DND-41 (cell line): ENCODE data around the gene LILRB5.
"Not testable (repeated sequence)": the region's sequence is repeated elsewhere in the genome, so short reads cannot be mapped to it uniquely, and the experiment has no call there.

ENCODE experiments used
- ATAC-seq: fragments of 200-7000 bp; cut with Tn5 transposase; 3 replicates; pipeline ENCODE4 v1.9.1; 2021; ENCODE audit warnings: low read depth; ENCODE audit not compliant: insufficient read depth
- DNase-seq: peaks from one replicate; pipeline ENCODE4 v3.0.0-alpha.2; 2020
- H2AFZ ChIP-seq: 2 replicates; pipeline ENCODE4 v1.6.0; 2012; ENCODE audit warnings: low read depth, low read length
- H3K27ac ChIP-seq: 2 replicates; pipeline ENCODE4 v1.5.1; 2012; ENCODE audit warnings: low read length, inconsistent platforms
- H3K27me3 ChIP-seq: fragments of 200-600 bp; sonication (generic); 2 replicates; pipeline ENCODE4 v1.6.0; 2012; ENCODE audit warnings: low read length, mild to moderate bottlenecking, inconsistent platforms; ENCODE audit not compliant: insufficient read depth, poor library complexity
- H3K36me3 ChIP-seq: 2 replicates; pipeline ENCODE4 v1.5.1; 2012; ENCODE audit warnings: low read length, inconsistent platforms; ENCODE audit not compliant: insufficient read depth
- H3K4me1 ChIP-seq: 2 replicates; pipeline ENCODE4 v1.5.1; 2012; ENCODE audit warnings: mild to moderate bottlenecking, low read length; ENCODE audit not compliant: insufficient read depth
- H3K4me2 ChIP-seq: 2 replicates; pipeline ENCODE4 v1.6.0; 2012; ENCODE audit warnings: mild to moderate bottlenecking, moderate library complexity, low read length, inconsistent platforms; ENCODE audit not compliant: insufficient read depth
- H3K4me3 ChIP-seq, 2 experiments: fragments of 200-600 bp in 1 of 2; shearing (Covaris generic) in 1 of 2; 2 replicates each; pipeline ENCODE4 v1.5.1; 2012 to 2016; ENCODE audit warnings: inconsistent platforms in 2 of 2, low read length in 2 of 2, mild to moderate bottlenecking in 2 of 2, low read depth in 1 of 2, moderate library complexity in 1 of 2
- H3K79me2 ChIP-seq: 2 replicates; pipeline ENCODE4 v1.6.0; 2012; ENCODE audit warnings: low read length, inconsistent platforms; ENCODE audit not compliant: insufficient read depth
- H3K9ac ChIP-seq: 2 replicates; pipeline ENCODE4 v1.6.0; 2012; ENCODE audit warnings: low read depth, mild to moderate bottlenecking, inconsistent platforms, low read length, moderate library complexity
- H3K9me3 ChIP-seq: 2 replicates; pipeline ENCODE4 v1.5.1; 2012; ENCODE audit warnings: low read length, moderate library complexity, mild to moderate bottlenecking, inconsistent platforms; ENCODE audit not compliant: insufficient read depth, severe bottlenecking
- H4K20me1 ChIP-seq: 2 replicates; pipeline ENCODE4 v1.6.0; 2012; ENCODE audit warnings: low read length; ENCODE audit not compliant: insufficient read depth
- CTCF ChIP-seq: IDR thresholded peaks from 2 replicates; pipeline ENCODE4 v1.5.1; 2012; ENCODE audit warnings: borderline replicate concordance, low read length, moderate library complexity, mild to moderate bottlenecking; ENCODE audit not compliant: poor library complexity, severe bottlenecking; ENCODE audit errors: extremely low read depth
- EZH2 ChIP-seq: IDR thresholded peaks from 3 replicates; pipeline ENCODE4 v1.6.1; 2012; ENCODE audit warnings: borderline replicate concordance, low read depth, mild to moderate bottlenecking, moderate library complexity, low read length, inconsistent platforms; ENCODE audit not compliant: severe bottlenecking

The LILRB5 gene

GRCh38 chr19:54282686-54283470 lies 25.8 kb upstream of the LILRB5 start:
- no peak for DNase-seq
- H3K4me1 ChIP-seq: no peaks in the 10 kb centered on the region
- H3K79me2 ChIP-seq: no peaks in the 10 kb centered on the region
- H3K27ac ChIP-seq: no peak overlapping the region
- no peak overlapping the region for H3K4me2 ChIP-seq
- no peak overlapping the region for H3K4me3 ChIP-seq
- H2AFZ ChIP-seq: no peak overlapping the region
- H4K20me1 ChIP-seq: no peaks in the 10 kb centered on the region
- H3K27me3 ChIP-seq: peaks cover 8% of the 10 kb centered on the region
- no peak for TF ChIP-seq CTCF
- TF ChIP-seq EZH2: no peak
- no peak for ATAC-seq
- no peaks in the 10 kb centered on the region for H3K9me3 ChIP-seq
- no peaks in the 10 kb centered on the region for H3K36me3 ChIP-seq
- no peak overlapping the region for H3K9ac ChIP-seq

GRCh38 chr19:54281729-54282075 lies 24.6 kb upstream of the LILRB5 start:
- not testable (repeated sequence) for H3K9me3 ChIP-seq, DNase-seq, H3K36me3 ChIP-seq, H2AFZ ChIP-seq, H3K27ac ChIP-seq, H3K27me3 ChIP-seq, H3K9ac ChIP-seq, H3K4me1 ChIP-seq, H3K4me2 ChIP-seq, ATAC-seq, H3K79me2 ChIP-seq, H4K20me1 ChIP-seq, H3K4me3 ChIP-seq

GRCh38 chr19:54281007-54281728 lies 24.1 kb upstream of the LILRB5 start, which contains the start of gene LILRB2:
TSS of gene LILRB2 (minus strand) at chr19:54281110. CDS start at chr19:54280496, 614 bp downstream.
- Histone ChIP-seq H3K9me3 (no peaks in the 10 kb centered on the region), H3K36me3 (no peaks in the 10 kb centered on the region), H3K4me3 (no peak within 1 kb of the TSS), H2AFZ (no peak within 1 kb of the TSS), H4K20me1 (no peaks in the 10 kb centered on the region), H3K27me3 (peaks cover 8% of the 10 kb centered on the region), H3K27ac (no peak within 1 kb of the TSS), H3K79me2 (no peaks in the 10 kb centered on the region), H3K4me1 (no peaks in the 10 kb centered on the region), H3K9ac (no peak within 1 kb of the TSS), H3K4me2 (no peak within 1 kb of the TSS)
- TF ChIP-seq EZH2: no peak
- ATAC-seq: no peak
- DNase-seq: no peak

- H3K4me2 ChIP-seq, H3K9ac ChIP-seq, H3K27me3 ChIP-seq, DNase-seq, H3K27ac ChIP-seq, H3K4me1 ChIP-seq, H2AFZ ChIP-seq, ATAC-seq, H3K9me3 ChIP-seq, H4K20me1 ChIP-seq, H3K4me3 ChIP-seq, H3K36me3 ChIP-seq, H3K79me2 ChIP-seq: not testable (repeated sequence)
These were observed 23.4 kb upstream of the LILRB5 start for GRCh38 chr19:54280441-54280840.

GRCh38 chr19:54280025-54280424 lies 23.0 kb upstream of the LILRB5 start:
- H3K27ac ChIP-seq, H3K4me3 ChIP-seq, H3K79me2 ChIP-seq, H3K4me1 ChIP-seq, H3K9me3 ChIP-seq, H3K36me3 ChIP-seq, H3K9ac ChIP-seq, DNase-seq, ATAC-seq, H4K20me1 ChIP-seq, H3K27me3 ChIP-seq, H3K4me2 ChIP-seq, H2AFZ ChIP-seq: not testable (repeated sequence)
